ENCODE results near the gene CDCA4.

Gene CDCA4

DNA sequence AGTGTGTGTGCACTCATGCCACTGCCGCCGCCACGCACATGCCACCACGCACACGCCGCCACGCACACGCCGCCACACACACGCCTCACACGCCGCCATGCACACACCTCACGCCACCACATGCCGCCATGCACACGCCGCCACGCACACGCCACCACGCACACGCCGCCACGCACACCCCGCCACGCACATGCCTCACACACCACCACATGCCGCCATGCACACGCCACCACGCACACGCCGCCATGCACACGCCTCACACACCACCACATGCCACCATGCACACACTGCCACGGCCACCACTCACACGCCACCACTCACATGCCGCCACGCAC lies 29.0 kb downstream of the CDCA4 start:
- no peak for DNase-seq (ENCODE audit: low spot score)
- no peak for FAIRE-seq

DNA sequence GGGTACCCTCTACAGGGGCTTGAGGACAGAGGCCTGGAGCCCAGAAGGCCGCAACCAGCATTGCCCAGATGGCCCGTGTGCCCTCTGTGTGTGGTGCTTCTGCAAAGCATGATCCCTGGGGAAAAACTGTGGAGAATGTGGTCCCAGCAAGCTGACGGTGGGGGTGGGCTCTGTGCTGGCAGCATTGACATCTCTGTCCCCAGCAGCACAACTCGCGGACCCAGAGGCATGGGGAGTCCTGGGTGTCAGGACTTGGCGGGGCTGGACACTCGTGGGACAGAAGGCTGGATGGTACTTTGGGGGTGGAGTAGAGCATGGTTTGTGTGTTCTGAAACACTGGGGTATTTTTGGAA lies 31.0 kb downstream of the CDCA4 start:
- DNase-seq (ENCODE audit: low spot score) (no peak), FAIRE-seq (no peak)

DNA sequence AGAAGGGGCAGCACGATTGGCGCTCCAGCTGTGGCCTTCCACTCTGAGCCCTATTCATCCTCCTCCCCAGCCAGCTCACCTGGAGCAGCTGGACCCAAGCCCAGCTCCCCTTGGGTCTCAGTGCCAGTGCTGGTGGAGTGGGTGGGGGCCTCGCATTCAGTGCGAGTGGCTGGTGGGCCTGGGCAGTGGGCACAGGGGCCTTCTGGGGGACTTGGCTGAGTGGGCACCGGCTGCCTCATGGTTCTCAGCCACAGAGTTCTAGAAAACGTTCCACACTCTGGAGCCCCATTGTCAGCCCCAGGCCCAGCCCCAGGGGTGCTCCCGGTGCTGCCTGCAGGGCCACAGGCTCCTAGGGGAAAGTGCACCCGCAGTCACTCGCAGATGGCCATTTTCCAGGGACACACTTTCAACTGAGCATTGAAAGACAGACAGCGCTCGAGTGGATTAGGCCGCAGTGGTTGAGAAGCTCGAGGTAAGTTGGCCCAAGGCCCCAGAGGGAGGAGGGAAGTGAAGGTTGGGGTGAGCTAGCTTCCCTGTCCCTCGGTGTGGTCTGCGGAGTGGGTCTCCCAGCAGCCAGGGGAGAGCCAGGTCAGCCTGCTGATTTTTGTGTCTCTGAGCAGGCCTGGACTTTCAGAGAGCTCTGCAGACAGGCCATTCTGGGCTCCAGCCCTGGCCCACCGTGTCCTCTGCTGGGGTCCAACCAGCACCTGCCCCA lies 31.5 kb downstream of the CDCA4 start:
- DNase-seq (ENCODE audit: low spot score), result no peak
- FAIRE-seq, result no peak

DNA sequence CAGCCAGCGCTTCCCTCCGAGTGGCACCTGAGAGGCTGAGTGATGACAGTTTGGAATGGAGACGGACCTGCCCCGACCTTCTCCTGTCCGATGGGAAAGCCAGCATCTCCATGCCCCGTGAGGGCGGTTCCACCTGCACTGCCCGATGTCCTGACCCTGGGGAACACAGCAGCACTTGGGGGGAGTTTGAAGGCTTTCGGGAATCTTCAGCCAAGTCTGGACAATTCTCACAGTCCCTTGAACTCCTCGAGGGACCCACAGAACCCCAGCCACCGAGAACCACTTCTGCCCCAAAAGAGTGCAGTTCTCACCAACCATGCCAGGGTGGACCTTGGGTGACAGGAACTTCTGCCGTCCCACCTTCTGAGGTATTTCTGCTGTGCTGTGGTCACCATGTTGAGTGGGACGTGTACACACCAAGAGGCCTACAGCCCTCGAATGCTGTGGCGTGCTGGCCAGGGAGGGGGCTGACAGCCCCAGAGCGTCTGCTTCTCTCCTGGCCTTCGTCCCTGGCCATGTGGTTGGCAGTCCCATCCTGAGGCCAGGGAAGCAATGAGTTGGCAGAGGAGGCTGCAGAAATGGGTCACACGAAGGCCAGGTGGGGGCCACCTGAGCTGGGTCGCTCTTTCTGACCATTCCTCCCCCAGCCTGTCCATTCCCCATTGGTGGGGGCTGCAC lies 34.3 kb downstream of the CDCA4 start:
- no peak for DNase-seq (ENCODE audit: low spot score)
- FAIRE-seq, result no peak

DNA sequence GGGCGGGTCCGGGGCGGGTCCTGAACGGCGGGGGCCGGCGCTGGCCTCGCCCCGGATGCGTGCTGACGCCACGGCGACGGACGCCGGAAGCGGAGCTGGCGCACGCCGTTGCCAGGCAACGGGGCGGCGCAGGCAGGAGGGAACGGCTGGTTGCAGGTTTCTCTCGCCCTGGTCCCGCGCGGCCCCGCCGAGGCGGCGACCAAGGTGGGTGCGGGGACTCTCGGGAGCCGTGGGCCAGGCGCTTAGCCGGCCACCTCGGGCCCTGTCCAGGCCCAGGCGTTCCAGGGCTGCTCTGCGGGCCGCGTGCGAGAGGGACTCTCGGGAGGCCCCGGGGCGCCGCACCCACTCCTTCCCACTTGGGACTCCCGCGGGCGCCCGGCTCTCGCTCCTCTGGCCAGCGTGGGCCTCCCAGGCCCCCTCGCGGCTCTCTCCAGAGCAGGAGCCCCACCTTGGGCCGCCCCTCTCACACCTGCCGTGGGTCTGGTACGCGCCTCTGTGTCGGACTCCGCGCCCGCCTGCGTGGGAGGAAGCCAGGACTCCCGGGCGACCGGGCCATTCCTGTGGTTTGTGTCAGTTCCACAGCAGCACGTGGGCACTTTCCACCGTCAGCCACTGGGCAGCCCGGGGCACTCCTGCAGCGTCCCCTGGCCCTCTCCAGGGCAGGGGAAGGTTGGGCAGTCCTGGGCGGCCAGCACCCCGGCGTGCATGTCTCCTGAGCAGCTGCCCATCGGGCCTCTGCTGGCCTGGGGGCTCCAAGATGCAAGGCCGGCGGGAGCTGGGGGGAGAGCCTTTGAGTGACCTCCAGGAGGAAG lies 35.0 kb downstream of the CDCA4 start, which contains the start of gene CLBA1:
TSS of gene CLBA1 (plus strand) at position 114 of the 812 bp plus-strand sequence. CDS start at position 758, 644 bp downstream.
- no peak for FAIRE-seq

DNA sequence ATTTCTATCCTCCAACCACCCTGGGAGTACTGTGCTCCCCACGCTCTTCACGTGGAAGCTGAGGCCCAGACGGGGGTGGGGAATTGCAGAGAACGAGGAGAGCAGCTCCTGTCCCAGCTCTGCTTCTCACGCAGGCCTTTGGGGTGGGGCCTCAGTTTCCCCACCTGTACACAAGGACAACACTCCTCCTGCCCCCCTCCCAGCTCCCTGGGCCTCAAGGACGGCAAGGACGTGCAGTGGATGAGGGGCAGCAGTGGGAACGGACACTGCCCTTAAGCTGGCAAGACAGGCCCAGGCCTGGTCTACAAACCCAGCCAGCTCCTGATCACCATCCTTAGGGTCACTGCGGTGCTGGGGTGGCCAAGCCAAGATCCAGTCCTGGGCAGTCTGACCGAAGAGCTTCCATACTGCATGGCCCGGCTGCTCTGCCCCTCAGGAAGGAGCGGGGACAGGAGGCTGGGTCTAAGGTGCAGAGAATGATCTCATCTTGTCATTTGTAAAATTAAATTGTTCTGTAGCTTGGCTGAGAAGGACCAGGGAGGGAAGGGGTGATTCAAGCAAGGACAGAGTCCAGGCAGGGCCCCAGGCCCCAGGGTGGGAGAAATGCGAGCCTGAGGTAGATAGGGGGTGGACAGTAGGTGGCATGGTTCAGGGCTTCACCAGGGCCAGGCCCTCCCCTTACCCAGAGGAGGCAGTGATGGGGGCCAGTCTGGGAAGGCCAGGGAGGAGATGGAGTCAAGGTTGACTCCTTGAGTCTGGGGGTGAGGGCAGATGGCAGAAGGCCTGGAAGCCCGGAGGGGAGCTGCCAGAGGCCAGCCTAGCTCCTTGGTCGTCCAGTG lies 36.6 kb downstream of the CDCA4 start:
- DNase-seq (ENCODE audit: low spot score) (no peak), FAIRE-seq (no peak)

More for the DNA sequence above, 35.0 kb downstream of the CDCA4 start, which contains the start of gene CLBA1:
- peak; percentile 59 for DNase-seq (ENCODE audit: low spot score)

DNA sequence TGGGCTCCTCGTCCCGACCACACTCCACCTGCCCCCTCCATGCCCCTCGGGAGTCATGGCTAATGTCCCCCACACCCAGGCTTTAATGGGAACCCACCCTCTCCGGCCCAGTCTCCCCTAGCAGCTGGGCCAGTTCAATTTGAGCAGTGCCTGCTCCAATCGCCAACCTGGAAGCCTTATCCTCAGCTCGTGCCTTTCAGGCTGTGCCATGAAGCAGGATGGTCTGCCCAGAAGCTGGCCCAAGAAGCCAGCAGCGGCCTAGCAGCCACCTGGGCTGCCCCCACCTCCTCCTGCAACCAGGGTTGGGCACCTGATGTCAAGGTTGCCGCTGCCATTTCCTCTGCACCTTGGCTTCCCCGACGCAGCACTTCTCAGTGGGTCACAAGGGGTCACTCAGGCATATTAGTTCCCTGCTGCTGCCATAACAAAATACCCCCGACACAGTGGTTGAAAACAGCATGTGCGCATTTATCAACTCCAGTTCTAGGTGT lies 37.6 kb downstream of the CDCA4 start:
- DNase-seq (ENCODE audit: low spot score), result no peak
- no peak for FAIRE-seq

DNA sequence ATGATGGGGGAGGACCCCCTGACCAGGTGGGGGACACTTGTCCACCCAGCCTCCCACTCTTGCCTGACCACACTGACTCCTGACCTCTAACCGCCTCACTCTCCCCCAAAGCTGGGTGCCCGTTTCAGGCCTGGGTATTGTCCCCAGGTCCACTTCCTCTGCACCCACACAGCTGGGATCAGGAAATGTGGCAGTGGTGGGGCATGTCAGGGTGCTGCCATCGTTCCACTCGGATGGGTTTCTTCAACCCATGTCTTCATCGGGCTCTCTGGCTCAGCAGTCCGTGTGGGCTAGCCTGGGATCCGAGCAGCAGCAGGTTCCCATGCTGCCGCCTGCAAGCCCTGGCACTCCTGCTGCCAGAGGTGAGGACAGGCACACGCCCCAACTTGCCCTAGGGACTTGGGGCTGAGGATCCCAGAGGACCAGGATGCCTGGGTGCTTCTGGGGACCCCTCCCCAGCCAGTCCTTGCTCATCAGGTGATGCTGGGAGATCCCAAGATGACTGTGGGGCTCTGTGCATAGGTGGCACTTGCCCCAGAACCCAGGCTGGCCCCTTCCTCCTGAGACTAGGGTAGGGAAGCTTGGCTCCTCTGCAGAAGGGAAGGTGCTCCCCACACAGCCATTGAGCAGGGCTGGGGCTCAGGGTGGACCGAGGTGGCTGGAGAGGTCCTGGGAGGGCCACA lies 38.2 kb downstream of the CDCA4 start:
- FAIRE-seq (no peak), DNase-seq (ENCODE audit: low spot score) (no peak)

DNA sequence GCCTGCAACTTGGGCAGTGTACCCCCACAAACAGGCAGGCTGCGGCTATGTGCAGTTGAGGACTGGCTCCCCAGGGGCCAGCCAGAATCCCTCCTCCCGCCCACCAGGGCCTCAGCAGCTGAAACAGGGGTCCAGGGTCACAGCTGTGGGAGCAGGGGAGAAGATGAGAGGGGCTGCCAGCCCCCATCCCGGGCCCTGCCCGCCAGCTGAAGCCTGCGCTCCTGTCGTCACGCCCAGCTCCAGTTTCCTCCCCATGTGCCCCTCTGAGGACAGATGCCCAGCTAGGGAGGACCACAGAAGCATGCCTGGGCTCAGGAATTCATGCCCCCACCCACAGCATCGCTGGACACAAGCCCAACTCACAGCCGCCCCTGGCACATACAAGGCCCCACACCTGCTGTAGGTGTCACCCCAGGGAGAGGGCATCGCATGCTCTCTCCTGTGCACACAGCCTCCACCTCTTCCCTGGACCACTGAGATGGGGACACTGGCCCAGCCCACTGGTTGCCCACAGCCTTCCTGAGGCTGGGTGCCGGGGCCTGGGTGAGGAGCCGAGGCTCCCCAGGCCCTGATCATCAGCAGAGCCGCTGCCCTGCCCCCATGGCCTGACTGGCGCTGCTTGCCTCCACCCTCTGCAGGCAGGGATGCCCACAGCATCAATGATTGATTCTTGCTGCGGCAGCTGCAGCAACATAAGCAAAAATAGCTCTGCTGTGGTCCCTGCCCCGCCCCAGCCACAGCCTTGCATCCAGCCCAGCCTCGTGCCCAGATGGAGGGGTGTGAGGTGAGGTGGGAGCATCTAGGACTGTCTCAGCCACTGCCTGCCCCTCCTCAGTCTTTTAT lies 39.0 kb downstream of the CDCA4 start:
- DNase-seq (ENCODE audit: low spot score) (no peak), FAIRE-seq (no peak)

DNA sequence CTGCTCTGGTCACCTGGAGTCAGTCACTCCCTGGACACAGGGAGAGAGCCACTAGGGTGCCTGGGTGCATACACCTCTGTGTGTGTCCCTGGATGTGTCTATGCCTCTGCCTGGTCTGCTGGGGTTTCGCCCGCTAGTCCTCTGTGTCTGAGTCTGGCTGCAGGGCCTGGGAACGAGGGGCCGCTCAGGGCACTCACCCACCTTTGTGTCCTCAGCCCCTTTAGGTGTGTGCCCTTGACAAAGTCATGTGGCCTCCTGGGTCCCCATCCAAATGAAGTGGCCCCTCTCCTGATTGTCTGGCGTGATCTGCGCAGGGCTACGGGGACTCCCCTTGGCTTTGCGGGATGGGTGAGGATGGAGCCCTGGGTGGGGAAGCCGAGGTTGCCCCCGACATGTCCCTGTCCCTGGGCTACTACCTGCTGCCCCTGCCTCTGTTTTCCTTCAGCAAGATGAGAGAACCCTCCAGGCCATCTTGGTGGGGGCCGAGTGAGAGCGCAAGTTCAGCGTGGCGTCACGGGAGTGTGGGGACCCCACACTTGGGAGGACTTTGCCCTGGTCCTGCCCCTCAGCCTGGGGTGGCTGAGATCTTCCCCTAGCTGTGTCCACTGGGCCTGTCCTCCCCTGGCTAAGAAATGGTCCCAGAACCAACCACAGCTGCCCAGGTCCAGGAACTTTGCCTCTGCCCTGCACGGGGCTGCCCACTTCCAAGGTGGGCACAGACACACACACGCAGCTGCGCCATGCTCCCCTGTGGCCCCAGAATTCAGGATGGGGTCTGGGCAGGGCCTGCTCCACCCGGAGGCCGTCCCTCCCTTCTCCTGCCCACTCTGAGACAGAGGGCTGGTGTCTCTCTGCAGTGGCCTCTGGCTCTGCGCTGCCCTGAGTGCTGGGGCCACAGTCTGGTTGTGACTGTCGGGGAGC lies 40.0 kb downstream of the CDCA4 start:
- no peak for FAIRE-seq
- DNase-seq (ENCODE audit: low spot score), result no peak

DNA sequence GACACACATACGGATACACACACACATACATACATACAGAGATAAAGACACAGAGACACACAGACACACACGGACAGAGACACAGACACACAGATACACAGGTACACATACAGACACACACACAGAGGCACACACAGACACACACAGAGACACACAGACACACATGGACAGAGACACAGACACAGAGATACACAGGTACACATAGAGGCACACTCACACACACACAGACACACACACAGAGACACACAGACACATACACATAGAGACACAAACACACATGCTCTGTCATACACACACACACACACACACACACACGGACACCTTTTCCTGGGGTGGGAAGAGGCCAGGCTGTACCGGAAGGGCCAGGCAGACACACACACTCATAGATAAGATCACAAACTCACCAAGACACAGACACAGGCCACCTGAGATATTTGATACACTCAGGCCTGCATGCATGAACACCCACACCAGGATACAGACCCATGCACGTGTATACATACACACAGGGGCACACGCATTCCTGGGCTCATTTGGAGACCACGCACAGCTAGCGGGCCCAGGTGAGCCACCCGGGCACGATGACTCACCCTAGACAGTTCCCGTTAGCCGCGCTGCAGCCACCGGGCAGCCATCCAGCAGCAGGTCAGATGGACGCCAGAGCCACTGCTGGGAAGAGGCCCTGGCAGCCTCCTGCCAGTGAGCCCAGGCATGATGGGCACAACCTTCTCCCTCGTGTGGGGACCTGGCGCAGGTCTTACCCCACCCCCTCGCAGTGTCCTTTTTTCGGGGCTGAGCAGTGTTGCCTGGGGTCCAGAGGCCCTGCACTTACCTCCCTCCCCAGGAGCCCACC lies 40.9 kb downstream of the CDCA4 start:
- FAIRE-seq (peak; percentile 16), DNase-seq (ENCODE audit: low spot score) (peak; percentile 60)

DNA sequence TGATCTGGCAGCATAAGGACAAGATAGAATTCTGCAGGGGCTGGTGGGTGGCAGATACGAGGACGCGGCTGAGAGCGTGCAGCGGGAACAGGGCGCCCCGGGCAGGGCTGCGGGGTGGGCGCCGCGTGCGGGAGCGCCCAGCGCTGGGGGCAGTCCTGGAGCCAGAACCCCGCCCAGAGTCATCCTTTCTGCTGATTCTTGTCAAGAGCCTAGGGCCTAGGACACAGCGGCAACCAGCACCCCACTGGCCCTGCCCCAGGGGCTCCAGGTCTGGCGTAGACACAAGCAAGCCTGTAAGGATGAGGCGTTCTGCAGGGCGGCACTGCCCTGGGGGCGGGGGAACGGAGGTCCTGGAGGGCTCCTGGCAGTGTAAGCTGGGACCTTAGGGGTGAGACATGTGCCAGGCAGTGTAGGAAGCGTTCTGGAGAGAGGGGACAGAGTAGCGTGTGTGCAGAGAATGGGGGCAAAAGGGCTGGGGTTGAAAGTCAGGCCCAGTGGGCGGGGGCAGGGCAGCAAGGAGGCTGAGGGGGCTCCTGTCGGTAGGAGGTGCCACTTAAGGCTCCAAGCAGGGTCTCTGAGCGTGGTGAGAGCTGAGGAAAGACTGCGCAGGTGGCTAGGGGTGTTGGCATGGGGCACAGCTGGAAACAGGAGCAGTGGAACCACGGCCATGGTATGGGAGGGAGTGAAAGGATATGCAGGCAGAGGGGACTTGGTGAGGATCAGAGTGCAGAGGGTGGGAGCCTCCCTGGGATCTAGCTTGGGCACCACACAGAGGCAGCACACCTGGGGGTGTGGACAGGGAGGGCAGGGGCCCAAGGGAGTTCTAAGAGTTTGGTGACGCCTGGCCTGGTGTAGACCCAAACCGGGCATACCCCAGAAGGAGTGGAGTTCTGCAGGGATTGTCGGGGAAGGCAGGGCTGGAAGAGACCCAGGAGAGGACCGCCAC lies 41.9 kb downstream of the CDCA4 start:
- DNase-seq (ENCODE audit: low spot score) (no peak), FAIRE-seq (no peak)

DNA sequence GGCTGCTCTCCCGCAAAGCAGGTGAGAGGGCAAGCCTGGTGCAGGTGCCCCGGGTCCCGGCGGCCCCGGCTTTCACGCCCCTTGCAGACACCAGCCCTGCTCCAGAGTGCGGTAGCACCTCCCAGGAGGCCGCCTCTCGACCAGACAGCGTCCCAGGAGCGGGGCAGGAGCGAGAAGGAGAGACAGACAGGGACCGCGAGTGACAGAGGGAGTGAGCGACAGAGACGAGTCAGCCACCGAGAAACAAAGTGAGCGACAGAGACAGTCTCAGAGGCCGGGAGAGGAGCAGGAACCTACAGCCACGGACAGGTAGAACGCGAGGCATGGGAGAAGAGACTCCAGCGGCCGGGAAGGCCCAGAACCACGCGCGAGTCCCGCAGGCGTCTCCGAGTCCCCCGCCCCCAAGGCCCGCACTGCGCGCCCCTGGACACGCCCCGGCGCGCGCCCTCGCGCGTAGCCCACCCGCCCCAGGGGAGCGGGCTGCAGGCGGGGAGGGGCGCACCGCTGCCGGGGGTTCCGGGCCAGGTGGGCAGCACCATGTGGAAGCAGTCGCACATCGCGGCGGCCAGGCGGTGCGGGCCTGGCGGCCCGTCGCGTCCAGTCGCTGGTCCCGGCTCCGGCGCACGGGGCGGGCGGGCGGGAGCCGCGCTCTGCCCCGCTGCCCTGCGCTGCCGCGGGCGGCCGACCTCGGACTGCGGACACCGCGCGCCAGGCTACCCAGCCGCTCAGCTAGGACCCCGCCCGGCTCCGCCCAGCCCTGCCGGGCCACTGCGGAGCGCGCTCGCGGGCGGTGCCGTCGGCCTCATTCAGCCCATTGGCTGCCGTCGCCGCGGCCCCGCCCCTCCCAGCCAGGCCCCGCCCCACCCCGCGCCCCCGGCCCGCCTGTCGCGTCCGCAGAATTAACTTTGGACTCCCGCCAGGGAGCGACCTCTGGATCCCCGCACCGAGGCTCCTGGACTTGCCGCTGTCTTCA lies 42.9 kb downstream of the CDCA4 start, which contains the start of gene AHNAK2:
TSS of gene AHNAK2 (minus strand) at position 694 of the 973 bp plus-strand sequence. CDS start at position 557, 137 bp downstream.
- DNase-seq (ENCODE audit: low spot score), result peak; percentile 22
- no peak for FAIRE-seq

DNA sequence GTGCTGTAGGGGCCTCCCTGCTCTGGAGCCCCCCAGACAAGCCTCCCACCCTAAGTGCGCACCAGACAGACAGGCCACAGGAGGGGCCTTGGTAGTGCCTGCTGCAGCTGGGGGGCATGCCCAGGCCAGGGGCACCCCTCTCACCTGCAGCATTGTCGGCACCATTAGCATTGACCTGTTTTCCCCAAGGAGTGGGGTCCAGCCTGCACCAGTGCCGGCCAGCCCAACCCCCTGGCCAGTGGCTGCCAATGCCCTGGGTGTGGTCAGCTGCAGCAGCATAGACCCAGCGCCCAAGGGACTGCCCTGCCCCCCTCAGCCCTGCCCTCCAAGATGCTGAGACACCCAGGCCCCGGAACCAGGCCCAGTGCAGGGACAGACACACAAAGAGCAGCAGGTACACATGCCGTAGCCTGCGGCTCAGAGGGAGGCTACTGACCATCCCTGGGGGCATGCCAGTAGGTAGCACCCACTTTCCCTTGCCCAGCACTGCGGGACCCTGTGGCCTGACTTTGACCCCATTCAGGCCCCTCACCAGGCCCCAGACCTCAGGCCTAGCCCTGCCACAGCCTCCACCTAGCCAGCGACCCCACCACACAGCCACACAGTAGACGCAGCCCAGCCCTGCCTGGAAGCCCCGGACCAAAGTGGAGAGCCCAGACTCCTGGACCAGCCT lies 43.7 kb downstream of the CDCA4 start:
- no peak for FAIRE-seq
- DNase-seq (ENCODE audit: low spot score), result no peak
